NCI-H1436 (cell line): Measurements from ENCODE around the gene SMAP1.

Experiments used
- DNase-seq: peaks from one replicate; lab custom pipeline; 2025; lab: John Stamatoyannopoulos, UW

The SMAP1 gene

DNA sequence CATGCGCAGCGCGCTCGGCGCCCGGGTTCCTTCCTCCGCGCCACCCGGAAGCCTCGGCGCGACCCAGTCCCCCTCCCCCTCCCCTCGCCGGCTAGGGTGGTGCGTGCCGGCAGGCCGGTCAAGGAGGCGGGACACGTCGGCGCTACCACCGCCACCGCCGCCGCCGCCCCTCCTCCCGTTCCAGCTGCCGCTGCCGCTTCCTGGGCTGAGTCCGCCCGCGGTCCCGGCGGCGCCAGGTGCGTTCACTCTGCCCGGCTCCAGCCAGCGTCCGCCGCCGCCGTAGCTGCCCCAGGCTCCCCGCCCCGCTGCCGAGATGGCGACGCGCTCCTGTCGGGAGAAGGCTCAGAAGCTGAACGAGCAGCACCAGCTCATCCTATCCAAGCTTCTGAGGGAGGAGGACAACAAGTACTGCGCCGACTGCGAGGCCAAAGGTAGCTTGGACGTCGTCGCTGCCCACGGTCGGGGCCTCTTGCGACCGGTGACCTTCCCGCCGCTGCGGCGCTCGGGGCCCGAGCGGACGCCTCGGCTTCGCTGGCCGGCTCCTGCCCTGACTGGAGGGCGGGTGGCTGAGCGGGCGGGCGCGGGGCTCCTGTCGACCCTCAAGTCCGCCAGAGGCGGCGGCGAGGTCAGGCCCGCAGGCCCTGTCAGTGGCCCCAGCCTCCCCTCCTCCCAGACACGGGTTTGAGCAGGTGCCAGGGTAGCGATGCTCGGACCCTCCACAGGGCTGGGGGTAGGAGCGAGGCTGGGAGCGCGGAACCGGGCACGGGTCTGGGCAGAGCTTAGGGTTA is at the start of gene SMAP1:
Gene SMAP1 (plus strand): TSS at position 173 of the 788 bp plus-strand sequence. CDS start 141 bp downstream, at position 314.
- DNase-seq, result peak; percentile 91

DNA sequence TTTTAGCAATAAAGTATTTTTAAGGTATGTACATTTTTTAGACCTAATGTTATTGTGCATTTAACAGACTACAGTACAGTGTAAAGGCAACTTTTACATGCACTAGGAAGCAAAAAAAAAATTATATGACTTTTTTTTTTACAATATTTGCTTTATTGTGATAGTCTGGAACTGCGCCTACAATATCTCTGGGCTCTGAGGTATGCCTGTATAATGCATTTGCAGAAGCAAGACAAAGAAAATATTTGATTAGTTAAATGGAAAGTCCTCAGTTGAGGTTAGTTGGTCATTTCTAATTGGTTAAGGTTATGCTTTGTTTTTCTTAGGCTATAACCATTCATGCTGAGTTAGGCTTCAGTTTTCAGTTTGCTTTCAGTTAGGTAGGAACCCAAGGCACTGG is 46.9 kb upstream of the SMAP1 start:
- DNase-seq, result no peak

DNA sequence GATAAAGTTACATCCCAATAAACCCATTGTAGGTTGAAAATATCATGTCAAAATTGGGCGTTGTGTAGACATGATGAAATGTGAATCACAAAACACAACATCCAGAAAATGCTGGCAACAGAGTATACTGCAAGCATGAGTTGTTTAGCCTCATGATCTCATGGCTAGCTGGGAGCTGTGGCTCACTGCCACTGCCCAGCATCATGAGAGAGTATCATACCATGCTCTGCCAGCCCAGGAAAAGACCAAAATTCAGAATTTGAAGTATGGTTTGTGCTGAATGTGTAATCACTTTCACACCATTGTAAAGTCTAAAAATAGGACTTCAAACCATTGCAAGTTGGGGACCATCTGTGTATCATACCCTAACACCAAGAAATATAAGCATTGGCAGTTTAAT is 45.2 kb upstream of the SMAP1 start:
- no peak for DNase-seq

DNA sequence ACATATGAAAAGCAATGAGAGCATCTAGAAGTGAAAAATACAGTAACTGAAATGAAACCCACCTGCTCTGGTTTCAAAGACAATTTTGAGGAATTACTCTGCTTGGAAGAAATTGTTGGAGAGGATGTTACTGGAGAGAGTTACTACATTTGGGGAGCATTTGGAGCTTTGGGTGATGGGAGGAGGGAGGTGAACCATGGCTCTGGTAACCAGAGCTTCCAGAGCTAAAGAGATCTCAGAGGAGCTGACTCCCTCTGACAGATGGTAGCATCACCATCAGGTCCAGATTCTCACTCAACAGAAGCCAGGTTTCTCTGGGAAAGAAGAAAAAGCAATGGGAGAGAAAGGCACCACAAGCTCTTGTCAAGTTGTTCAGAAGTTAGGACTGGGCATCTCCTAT is 42.2 kb upstream of the SMAP1 start:
- no peak for DNase-seq

DNA sequence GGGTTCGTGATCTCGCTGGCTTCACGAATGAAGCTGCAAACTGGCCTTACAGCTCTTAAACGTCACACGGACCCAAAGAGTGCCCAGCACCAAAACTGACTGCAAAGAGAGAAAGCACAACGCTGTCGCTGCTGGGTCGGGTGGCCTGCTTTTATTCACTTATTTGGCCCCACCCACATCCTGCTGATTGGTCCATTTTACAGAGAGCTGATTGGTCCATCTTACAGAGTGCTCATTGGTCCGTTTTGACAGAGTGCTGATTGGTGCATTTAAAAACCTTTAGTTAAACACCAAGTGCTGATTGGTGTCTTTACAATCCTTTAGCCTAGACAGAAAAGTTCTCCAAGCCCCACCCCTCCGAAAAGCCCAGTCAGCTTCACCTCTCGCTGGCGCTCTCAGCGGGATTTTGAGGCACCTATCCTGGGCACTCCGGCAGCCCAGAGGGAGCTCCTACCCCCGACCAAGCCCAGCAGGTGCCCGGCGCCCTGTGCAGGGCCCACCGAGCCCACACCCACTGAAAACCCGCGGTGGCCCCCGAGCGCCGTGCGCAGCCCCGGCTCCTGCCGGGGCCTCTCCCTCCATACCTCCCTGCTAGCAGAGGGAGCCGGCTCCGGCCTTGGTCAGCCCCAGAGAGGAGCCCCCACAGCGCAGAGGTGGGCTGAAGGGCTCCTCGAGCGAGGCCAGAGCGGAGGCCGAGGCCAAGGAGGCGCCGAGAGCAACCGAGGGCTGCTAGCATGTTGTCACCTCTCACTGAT is 40.0 kb upstream of the SMAP1 start:
- DNase-seq, result no peak

DNA sequence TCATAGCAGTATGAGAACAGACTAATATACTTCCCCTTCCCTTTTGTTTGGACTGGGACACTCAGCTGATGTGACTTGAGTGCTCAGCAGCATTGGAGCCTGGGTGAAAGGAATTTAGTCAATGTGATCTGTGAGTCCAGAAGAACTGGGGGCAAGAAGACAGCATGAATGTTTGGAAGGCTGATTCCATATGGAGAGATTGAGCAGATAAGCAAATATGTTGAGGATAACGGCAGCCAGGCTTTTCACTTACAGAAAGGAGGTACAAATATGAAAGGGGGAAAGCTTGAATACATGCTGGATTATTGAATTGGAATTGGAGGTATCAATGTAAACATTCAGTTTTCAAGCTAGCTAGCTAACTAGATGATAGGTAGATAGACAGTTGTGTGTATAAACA is 37.8 kb upstream of the SMAP1 start:
- no peak for DNase-seq

DNA sequence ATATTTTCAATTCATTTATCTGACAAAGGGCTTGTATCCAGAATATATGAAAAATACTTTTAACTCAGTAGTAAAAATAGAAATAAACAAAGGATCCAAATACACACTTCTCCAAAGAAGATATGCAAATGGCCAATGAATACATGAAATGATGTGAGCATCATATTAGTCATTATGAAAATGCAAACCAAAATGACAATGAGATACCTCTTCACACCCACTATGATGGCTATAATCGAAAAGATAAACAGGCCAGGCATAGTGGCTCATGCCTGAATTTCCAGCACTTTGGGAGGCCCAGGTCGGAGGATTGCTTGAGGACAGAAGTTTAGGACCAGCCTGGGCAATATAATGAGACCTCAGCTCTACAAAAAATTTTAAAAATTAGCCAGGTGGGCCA is 33.8 kb upstream of the SMAP1 start:
- DNase-seq, result no peak

DNA sequence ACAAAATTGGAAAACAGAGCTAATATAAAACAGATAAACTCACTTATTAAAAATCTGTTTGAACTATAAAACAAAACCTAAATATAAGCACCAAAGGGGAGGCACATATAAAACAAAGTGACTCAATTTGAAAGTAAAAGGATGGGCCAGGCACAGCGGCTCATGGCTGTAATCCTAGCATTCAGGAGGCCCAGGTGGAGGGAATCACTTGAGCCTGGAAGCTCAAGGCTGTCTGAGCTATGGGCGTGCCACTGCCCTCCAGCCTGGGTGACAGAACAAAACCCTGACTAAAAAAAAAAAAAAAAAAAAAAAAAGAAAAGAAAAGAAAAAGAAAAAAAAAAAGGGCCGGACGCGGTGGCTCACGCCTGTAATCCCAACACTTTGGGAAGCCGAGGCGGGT is 31.1 kb upstream of the SMAP1 start:
- DNase-seq, result no peak

DNA sequence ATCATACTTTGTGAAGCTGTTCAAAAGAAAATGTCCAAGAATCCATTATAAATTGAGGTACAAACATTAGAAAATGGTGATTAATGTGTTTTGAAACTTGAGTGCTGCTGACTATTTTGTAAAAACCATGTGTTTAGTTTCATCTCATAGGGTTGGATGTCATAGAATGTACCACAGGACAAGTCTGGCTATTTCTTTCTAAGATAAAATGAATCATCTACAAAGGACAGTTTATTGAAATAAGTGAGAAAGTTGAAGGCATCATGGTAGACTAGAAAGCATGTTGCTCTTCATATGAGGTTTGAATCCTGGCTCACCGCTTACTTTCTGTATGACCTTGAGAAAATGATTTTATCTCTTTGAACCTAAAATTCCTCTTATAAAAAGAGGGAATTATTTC is 29.2 kb upstream of the SMAP1 start:
- DNase-seq, result no peak

DNA sequence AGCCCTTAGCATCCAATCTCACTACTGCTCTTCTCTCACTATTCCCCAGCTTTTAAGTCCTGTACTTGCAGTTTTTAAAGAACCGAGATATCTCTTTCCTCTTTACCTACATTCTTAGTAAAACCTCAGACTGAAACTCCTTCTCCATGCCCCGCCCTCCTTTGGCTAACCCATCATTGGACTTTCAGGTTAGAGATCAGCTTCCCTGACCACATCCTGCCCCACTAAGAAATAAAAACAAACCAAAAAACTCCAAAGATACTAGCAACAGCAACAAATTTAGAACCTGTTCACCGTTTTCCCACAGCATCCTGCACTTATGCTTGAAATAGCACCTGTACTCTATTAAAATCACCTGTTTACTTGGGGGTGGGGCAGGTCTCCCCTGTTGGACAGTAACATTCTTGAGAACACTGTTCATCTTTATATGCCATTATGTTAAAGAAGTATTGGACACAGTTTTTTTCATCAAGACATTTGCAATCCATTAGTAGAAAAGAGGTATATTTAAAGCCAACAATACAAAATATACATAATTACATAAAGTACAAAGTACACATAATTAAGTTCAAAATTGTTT is 16.3 kb upstream of the SMAP1 start:
- DNase-seq, result no peak

DNA sequence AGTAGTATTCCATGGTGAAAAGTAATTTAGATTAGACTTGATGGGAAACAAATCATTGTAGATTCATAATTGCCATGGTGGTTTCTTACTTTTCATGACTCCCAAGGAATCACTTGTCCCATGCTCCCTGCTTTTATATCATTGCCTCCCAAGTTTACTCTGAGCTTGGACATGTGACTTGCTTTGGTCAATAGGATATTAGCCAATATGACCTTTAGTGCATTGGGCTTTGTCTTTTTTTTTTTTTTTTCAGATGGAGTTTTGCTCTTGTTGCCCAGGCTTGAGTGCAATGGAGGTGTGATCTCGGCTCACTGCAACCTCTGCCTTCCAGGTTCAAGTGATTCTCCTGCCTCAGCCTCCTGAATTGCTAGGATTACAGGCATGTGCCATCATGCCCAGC is 15.5 kb upstream of the SMAP1 start:
- no peak for DNase-seq

DNA sequence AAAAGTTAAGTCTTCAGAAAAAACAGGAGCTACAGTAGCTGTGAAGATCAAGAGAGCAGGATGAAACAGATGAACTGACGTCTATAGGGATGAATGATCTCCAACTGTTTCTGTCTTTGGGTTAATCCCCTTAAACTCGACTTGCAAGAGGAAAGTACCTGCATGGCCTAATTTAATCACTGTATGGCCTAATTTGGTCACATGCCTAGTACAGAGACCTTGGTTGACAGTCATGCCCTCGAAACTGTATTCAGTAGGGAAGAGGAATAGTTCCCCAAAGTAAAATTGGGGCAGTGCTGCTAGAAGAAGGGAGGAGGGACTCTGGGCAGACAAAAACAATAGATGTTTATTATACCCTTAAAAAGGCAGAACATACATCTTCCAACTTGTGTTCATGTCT is 10.0 kb upstream of the SMAP1 start:
- no peak for DNase-seq

DNA sequence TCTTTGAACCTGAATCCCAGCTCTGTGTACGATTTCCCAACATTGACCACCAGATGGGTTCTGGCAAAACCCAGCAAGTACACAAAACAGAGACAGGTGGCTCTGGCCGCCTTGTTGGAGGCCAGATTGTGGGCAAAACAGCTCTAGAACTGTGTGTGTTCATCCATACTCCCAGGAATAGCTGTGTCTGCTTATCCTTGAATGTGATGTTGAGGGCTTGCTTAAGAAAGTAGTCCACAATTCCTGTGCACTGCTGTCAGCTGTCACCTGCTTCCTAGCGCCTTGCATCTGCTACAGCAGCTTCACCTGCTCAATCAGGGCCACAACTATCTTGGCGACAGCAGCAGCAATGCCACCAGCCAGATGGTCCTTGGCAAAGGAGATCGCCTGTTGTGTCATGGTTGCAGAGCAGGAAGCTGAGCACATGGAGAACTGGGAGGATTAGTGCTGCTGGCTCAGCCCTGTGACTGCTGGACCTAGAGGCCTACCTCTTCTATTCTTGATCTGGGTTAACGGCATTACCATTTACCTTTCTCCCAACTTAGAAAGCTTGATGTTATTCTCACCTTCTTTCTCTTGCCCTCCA is 3.7 kb upstream of the SMAP1 start:
- no peak for DNase-seq

DNA sequence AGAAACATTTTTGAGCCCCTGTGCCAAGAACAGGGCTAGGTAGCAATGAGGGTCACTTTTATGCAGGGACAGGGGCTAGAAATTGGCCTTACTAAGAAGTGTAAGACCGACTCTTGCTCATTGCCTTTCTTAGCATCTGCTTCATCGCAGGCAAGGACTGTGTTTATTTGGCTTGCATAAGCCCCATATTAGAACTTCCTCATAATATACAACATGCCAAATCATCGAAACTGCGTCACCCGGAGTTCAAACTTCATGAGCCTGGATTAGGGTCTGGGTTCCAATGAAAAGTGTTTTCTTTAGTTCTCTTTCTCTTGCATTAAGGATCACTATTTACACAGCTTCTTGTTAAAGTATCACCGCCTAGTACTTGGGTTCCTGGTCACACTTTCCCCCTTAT is 977 bp upstream of the SMAP1 start:
- no peak for DNase-seq

DNA sequence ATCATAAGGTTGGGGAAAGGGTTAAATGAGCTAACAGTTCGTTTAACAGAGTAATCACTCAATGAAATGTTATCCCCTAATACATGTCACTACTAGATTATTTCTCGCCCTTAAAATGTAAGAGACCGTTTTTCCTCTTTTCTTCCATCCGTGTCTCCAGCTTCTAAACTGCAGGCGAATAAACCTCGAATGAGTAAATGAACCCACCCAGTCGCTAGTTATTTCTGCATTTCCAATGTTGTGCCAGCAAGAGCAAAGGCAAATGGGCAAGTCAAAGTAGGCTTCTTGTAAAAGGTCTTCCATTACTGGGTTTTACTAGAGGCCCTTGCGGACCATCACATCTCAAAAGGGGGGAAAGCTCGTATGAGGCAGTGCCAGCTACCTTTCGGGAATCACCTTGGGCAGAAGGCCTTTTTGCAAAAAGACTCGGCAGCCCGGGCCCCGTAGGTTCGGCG is 400 bp upstream of the SMAP1 start:
- DNase-seq, result no peak

DNA sequence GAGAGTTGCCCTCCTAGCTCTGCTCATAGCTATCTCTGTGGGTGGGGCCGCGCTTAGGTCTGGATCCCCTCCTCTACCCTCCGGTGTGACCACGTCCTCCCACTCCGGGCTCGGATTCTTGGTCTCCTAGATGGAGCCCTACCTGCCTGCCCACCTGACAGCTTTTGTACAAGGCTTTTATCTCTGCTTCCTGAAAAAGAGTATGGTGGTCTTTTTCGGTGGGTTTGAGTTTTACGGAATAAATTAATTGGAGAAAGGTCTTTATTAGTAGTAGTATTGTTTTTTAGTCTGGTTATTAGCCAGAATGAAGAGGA is 773 bp downstream of the SMAP1 start:
- peak; percentile 46 for DNase-seq

DNA sequence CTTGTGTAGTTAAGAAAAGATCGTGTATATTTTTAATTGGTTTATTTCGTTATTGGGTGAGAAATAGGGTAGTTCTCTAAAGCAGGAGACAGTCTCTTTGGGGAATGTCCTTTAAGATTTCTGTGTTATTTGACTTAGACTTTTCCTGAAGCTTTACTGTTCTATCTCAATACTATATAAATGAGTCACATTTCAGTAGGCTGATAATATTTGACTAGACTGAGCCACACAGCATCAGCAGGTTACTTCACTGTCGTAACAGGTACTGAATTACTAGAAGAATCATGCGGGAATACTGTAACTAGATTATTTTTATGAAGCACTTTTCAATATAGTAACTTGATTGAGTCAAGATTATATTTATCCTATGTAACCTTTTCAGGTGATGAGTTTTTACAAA is 1.4 kb downstream of the SMAP1 start:
- DNase-seq, result no peak

DNA sequence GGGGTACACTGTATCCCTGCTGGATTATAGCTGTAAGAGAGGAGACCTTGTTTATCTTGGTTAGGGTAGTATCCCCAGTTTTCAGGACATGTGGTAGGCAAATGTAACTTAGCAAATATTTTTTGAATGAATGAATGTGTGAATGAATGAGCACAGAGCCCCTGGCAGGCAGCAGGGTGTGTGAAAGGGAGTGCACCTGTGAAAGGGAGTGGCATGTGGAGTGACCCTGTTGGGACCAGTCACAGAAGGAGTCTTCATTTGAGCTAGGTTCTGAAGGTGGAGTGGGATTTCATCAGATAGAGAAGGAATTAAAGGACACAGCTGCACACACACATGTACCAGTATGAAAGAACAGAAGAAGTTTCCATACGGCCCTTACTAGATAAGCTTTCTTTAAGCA is 4.9 kb downstream of the SMAP1 start:
- no peak for DNase-seq

DNA sequence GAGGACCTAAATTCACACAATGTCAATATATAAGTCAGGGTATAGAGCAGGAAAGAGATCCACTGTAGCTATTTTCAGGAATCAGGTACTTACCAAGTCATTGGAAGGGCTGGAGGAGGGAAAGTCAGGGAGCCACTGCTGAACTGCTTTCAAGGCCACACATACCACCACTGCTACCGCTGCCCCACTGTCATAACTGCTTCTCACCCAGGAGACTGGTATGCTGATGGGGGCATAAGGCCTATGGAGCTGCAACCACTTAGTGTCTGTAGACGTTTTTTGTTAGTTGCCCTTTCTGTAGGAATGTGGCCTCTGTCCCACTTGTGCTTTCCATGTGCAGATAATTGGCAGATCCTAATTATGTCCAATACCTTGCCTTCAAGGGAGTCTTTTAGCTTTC is 5.4 kb downstream of the SMAP1 start:
- no peak for DNase-seq

DNA sequence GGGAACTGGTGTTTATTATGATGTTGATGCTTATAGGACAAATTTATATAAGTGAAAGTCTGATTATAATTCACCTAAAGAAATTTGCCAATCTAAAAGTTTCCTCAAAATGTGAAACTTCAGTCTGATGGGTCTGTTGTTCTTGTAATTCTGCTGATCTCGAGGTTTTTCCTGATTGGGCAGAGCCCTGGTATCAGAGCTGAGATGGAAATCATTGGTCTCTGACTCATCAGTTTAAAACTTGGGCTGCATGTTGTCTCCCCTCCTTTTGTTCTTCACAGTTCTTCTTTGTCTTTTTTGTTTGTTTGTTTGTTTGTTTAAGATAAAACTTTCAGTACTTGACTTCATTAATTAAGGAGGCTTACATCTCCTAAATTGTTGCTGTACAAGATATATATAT is 5.9 kb downstream of the SMAP1 start:
- DNase-seq, result no peak

DNA sequence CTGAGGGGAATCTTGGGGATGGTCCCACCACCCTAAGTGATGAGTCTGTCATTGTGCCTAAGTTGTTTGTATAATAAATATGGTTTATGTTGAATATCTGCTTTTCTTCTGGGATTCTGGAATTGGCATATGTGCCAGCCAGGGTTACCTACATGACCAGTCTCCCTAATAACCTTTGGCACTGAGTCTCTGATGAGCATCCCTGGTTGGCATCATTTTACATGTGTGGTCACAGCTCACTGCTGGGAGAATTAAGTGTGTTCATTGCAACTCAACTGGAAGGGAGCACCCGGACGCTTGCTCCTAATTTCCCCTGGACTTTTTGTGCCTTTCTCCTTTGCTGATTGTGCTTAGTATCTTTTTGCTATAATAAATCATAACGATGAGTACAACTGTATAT is 8.1 kb downstream of the SMAP1 start:
- no peak for DNase-seq

DNA sequence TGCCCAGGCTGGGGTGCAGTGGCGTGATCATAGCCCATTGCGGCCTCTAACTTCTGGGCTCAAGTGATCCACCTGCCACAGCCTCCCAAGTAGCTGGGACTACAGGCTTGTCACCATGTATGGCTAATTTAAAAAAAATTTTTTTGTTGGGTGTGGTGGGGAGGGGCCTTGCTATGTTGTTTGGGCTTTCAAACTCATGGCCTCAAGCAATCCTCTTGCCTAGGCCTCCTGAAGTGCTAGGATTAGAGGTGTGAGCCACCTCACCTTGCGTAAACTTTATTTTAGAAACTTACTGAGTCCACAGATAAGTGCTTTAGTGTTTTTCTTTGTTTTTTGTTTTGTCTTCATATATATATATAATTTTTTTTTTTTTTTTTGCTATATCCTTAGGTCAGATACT is 9.1 kb downstream of the SMAP1 start:
- DNase-seq, result no peak

DNA sequence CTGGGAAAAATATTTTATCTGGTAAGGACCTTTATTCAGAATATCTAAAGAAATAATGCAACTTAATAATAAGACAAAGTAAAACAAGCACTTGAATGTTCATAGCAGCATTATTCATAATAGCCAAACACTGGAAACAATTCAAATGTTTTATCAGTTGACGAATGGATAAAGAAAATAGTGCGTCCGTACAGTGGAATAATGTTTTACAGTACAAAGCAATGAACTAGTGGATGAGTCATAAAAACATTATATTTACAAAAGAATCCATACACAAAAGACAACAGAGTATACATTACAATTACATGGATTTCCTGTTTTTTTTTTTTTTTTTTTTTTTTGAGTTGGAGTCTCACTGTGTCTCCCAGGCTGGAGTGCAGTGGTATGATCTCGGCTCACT is 12.7 kb downstream of the SMAP1 start:
- no peak for DNase-seq
